PC-9 (cell line): Measurements from ENCODE around the gene ZMAT5. TPM values are rescaled to one million over a fixed set of nuclear protein-coding genes. Genes with fewer than 3 reads are reported as not detected.

Experiments
- BruUV-seq: library from RNA; stranded (reverse); fragments of 400-500 nt; replicated peaks from 2 replicates; lab custom pipeline; 2021; lab: Mats Ljungman, UMichigan
- CTCF ChIA-PET: fragments of 300-600 bp; sonication (Branson Sonifier 250); formaldehyde crosslinking; loops from one replicate; lab custom pipeline; 2022; ENCODE audit warnings: antibody characterized with exemption; lab: Charles Lee
- POLR2A ChIA-PET: fragments of 300-600 bp; sonication (Branson Sonifier 250); formaldehyde crosslinking; loops from one replicate; lab custom pipeline; 2022; ENCODE audit warnings: antibody characterized with exemption; ENCODE audit not compliant: unreplicated experiment; lab: Charles Lee
- DNase-seq, 2 experiments: peaks; one replicate each; pipeline versions ENCODE4 v3.0.0 to v3.0.0-alpha.2; 2015 to 2022; ENCODE audit warnings: mixed read lengths in 1 of 2
- H2AFZ ChIP-seq: fragments of 200-600 bp; sonication (generic); 2 replicates; pipeline ENCODE4 v1.8.1; 2017; ENCODE audit warnings: antibody characterized with exemption
- H3F3A ChIP-seq: fragments of 200-600 bp; sonication (generic); 2 replicates; pipeline ENCODE4 v1.8.1; 2017; ENCODE audit warnings: antibody characterized with exemption, mild to moderate bottlenecking, low read depth; ENCODE audit not compliant: insufficient read depth
- H3K27ac ChIP-seq: fragments of 200-600 bp; sonication (generic); 2 replicates; pipeline ENCODE4 v1.6.1; 2016; ENCODE audit warnings: mixed run types
- H3K27me3 ChIP-seq: fragments of 200-600 bp; sonication (generic); 2 replicates; pipeline ENCODE4 v1.6.1; 2016; ENCODE audit warnings: low read depth, mixed run types; ENCODE audit not compliant: insufficient read depth
- H3K36me3 ChIP-seq: fragments of 200-600 bp; sonication (generic); 2 replicates; pipeline ENCODE4 v1.6.1; 2016; ENCODE audit warnings: low read depth, mixed run types
- H3K4me1 ChIP-seq: fragments of 200-600 bp; sonication (generic); replicated peaks from 2 replicates; pipeline ENCODE4 v1.6.1; 2016; ENCODE audit warnings: mixed run types; ENCODE audit not compliant: insufficient read depth
- H3K4me2 ChIP-seq: fragments of 200-600 bp; sonication (generic); 2 replicates; pipeline ENCODE4 v1.6.1; 2017; ENCODE audit warnings: mixed run types
- H3K4me3 ChIP-seq: fragments of 200-600 bp; sonication (generic); 2 replicates; pipeline ENCODE4 v1.6.1; 2016; ENCODE audit warnings: mixed run types
- H3K79me2 ChIP-seq: fragments of 200-600 bp; sonication (generic); 2 replicates; pipeline ENCODE4 v1.6.1; 2017; ENCODE audit warnings: low read depth, mixed run types
- H3K9me2 ChIP-seq: fragments of 200-600 bp; sonication (generic); 2 replicates; pipeline ENCODE4 v1.8.1; 2017; ENCODE audit warnings: mild to moderate bottlenecking; ENCODE audit not compliant: insufficient read depth
- H3K9me3 ChIP-seq: fragments of 200-600 bp; sonication (generic); 2 replicates; pipeline ENCODE4 v1.8.1; 2016; ENCODE audit warnings: low read depth; ENCODE audit not compliant: insufficient read depth
- H4K20me1 ChIP-seq: fragments of 200-600 bp; sonication (generic); 2 replicates; pipeline ENCODE4 v1.8.1; 2017; ENCODE audit not compliant: insufficient read depth
- CTCF ChIP-seq: fragments of 200-600 bp; sonication (generic); conservative IDR thresholded peaks from 2 replicates; pipeline ENCODE4 v1.6.1; 2017; ENCODE audit warnings: mixed run types, antibody characterized with exemption, mild to moderate bottlenecking, moderate library complexity
- EZH2 ChIP-seq: fragments of 200-600 bp; sonication (generic); IDR thresholded peaks from 2 replicates; pipeline ENCODE4 v1.8.0; 2017; ENCODE audit warnings: antibody characterized with exemption, low read depth
- intact Hi-C: fragments of 100-400 bp; cut with micrococcal nuclease; formaldehyde crosslinking; loops from one replicate; pipeline ENCODE4 v1.10.0; 2022; ENCODE audit not compliant: unreplicated experiment
- total RNA-seq: library from RNA; stranded (reverse); gene quantifications from 2 replicates; pipeline ENCODE4 v1.2.3, GENCODE V29; 2021

ZMAT5 gene
- total RNA-seq, 1 experiment from 2014 or later: 14.2 TPM

- Histone ChIP-seq H3K9me2 (no peaks in the 10 kb centered on the region), H3K4me1 (peaks cover 68% of the 10 kb centered on the region), H3K36me3 (peaks cover 16% of the 10 kb centered on the region), H3K79me2 (peaks cover 6% of the 10 kb centered on the region), H3K4me3 (no peak overlapping the region), H3K9me3 (no peaks in the 10 kb centered on the region), H3K27ac (peak overlapping the region; percentile 93; the same call in 1 of the 2 replicates), H3K4me2 (no peak overlapping the region), H3K27me3 (no peaks in the 10 kb centered on the region), H3F3A (peaks cover 44% of the 10 kb centered on the region), H4K20me1 (no peaks in the 10 kb centered on the region), H2AFZ (no peak overlapping the region)
- intact Hi-C loops: no loop called here
- ChIA-PET CTCF (no interaction called here), POLR2A (no interaction called here)
- TF ChIP-seq EZH2 (no peak), CTCF (no peak)
- BruUV-seq: no TSS peak
- no peak for DNase-seq
Observed at GRCh38 chr22:29801796-29802195, 35.0 kb upstream of the ZMAT5 start.

GRCh38 chr22:29801153-29801552 is 34.3 kb upstream of the ZMAT5 start:
- Histone ChIP-seq H3K4me3 (no peak overlapping the region), H3K4me1 (peaks cover 74% of the 10 kb centered on the region), H3K4me2 (0 out of 2 replicates have a peak overlapping the region, but pooled peaks have one; percentile 79), H3K9me2 (no peaks in the 10 kb centered on the region), H3K36me3 (peaks cover 11% of the 10 kb centered on the region), H3F3A (peaks cover 45% of the 10 kb centered on the region), H3K79me2 (peaks cover 10% of the 10 kb centered on the region), H3K9me3 (no peaks in the 10 kb centered on the region), H3K27ac (peak overlapping the region; percentile 93), H2AFZ (no peak overlapping the region), H3K27me3 (no peaks in the 10 kb centered on the region), H4K20me1 (no peaks in the 10 kb centered on the region)
- peak in 1 of 2 experiments; percentile 40 for DNase-seq
- TF ChIP-seq EZH2 (no peak), CTCF (no peak)
- no TSS peak for BruUV-seq
- CTCF ChIA-PET: no interaction called here
- intact Hi-C loops: no loop called here
- POLR2A ChIA-PET: no interaction called here

- Histone ChIP-seq H3K4me1 (peaks cover 76% of the 10 kb centered on the region), H3K27me3 (no peaks in the 10 kb centered on the region), H3K9me3 (no peaks in the 10 kb centered on the region), H3K4me2 (peak overlapping the region; percentile 79), H3K36me3 (peaks cover 10% of the 10 kb centered on the region), H3F3A (peaks cover 52% of the 10 kb centered on the region), H3K9me2 (no peaks in the 10 kb centered on the region), H2AFZ (peak overlapping the region; percentile 46; the same call in 1 of the 2 replicates), H3K79me2 (peaks cover 10% of the 10 kb centered on the region), H4K20me1 (no peaks in the 10 kb centered on the region), H3K4me3 (peak overlapping the region; percentile 44; the same call in 1 of the 2 replicates), H3K27ac (peak overlapping the region; percentile 93)
- ChIA-PET POLR2A (interaction anchor here (0.6 kb wide), 1 partner anchor 26 kb away, joined by 3 read pairs; no protein-coding TSS in a partner anchor), CTCF (no interaction called here)
- intact Hi-C loops: loop anchor here (1.0 to 5.0 kb wide), 3 partner anchors 22 to 97 kb away; partner anchors contain the start of genes UQCR10 and ZMAT5
- peak; percentile 90 to 98 for DNase-seq
- BruUV-seq: no TSS peak
- TF ChIP-seq CTCF (no peak), EZH2 (no peak)
Observed at GRCh38 chr22:29799217-29799680, 32.4 kb upstream of the ZMAT5 start.
